ENCODE measurements around the gene APLP1.

- TF ChIP-seq CTCF (IDR thresholded peaks at IDR 0.05; ENCODE audit: low read length) (no peak), EZH2 (optimal IDR thresholded peaks at IDR 0.05; ENCODE audit: low read depth, low read length) (no peak)
Observed at GRCh38 chr19:35853038-35853756, 15.2 kb upstream of the APLP1 start.
